K562 (cell line): ENCODE measurements around the gene MKS1. TPM values are rescaled to one million over a fixed set of nuclear protein-coding genes. Genes with fewer than 3 reads are reported as not detected.
A peak's percentile ranks its signal among the peaks of the same experiment; 100 is the strongest.

ENCODE experiments used
- ATAC-seq: fragments of 200-7000 bp; cut with Tn5 transposase; 3 replicates; pipeline ENCODE4 v1.9.1; 2020; ENCODE audit warnings: moderate library complexity
- BruUV-seq: library from RNA; stranded (reverse); fragments of 400-500 nt; replicated peaks from 2 replicates; lab custom pipeline; 2021; lab: Mats Ljungman, UMichigan
- CTCF ChIA-PET: fragments of 300-600 bp; formaldehyde crosslinking; extraction: SDS; loops from one replicate; lab custom pipeline; 2021; ENCODE audit warnings: low intra/inter-chr PET ratio; lab: Yijun Ruan, JAX
- POLR2A ChIA-PET: fragments of 300-600, 350-650 bp; sonication (Branson Sonifier 250); formaldehyde crosslinking; extraction: SDS; loops from one replicate; lab custom pipeline; 2021; ENCODE audit warnings: antibody characterized with exemption, inconsistent platforms; lab: Yijun Ruan, JAX
- DNase-seq, 4 experiments: peaks; one replicate each; pipeline versions ENCODE4 v3.0.0 to v3.0.0-alpha.2; 2011 to 2018; ENCODE audit warnings: low spot score in 3 of 4, mixed read lengths in 3 of 4; ENCODE audit errors: extremely low read depth in 1 of 4
- FAIRE-seq: peaks from 2 replicates; lab custom pipeline; 2011; peaks lifted over from hg19 to GRCh38; lab: Jason Lieb, UNC
- H2AFZ ChIP-seq: 2 replicates; pipeline ENCODE4 v1.6.0; 2011; ENCODE audit warnings: low read depth, low read length, control low read depth, inconsistent platforms
- H3K27ac ChIP-seq: fragments of 200-600 bp; 3 replicates; pipeline ENCODE4 v1.8.0; 2011; ENCODE audit warnings: low read depth, mild to moderate bottlenecking, control low read depth, inconsistent platforms, low read length, moderate library complexity, mixed read lengths; ENCODE audit errors: extremely low read depth
- H3K27me3 ChIP-seq, 2 experiments: fragments of 300-600 bp in 1 of 2; 2 replicates in 1 of 2; 3 replicates in 1 of 2; pipeline versions ENCODE4 v1.6.0 to v1.8.0; 2011; ENCODE audit warnings: inconsistent platforms in 2 of 2, low read length in 2 of 2, mild to moderate bottlenecking in 1 of 2, mixed read lengths in 1 of 2, moderate library complexity in 1 of 2; ENCODE audit not compliant: control insufficient read depth in 2 of 2, insufficient read depth in 2 of 2
- H3K36me3 ChIP-seq: fragments of 300-600 bp; 3 replicates; pipeline ENCODE4 v1.8.0; 2011; ENCODE audit warnings: mild to moderate bottlenecking, low read length, inconsistent platforms; ENCODE audit not compliant: control insufficient read depth, insufficient read depth
- H3K4me1 ChIP-seq, 2 experiments: fragments of 200-600 bp in 1 of 2; replicated peaks in 1 of 2; 2 replicates in 1 of 2; 3 replicates in 1 of 2; pipeline versions ENCODE4 v1.5.1 to v1.8.0; 2011; ENCODE audit warnings: inconsistent platforms in 2 of 2, low read length in 2 of 2, mild to moderate bottlenecking in 1 of 2, mixed read lengths in 1 of 2, moderate library complexity in 1 of 2; ENCODE audit not compliant: control insufficient read depth in 2 of 2, insufficient read depth in 2 of 2
- H3K4me2 ChIP-seq: 2 replicates; pipeline ENCODE4 v1.6.1; 2011; ENCODE audit warnings: low read length, control low read depth, inconsistent platforms, mixed read lengths; ENCODE audit not compliant: insufficient read depth
- H3K4me3 ChIP-seq: fragments of 200-600 bp; sonication (generic), shearing (Covaris generic); 2 replicates; pipeline ENCODE4 v1.5.1; 2016; ENCODE audit warnings: control low read depth, inconsistent platforms
- H3K79me2 ChIP-seq: fragments of 200-600 bp; 3 replicates; pipeline ENCODE4 v1.8.0; 2011; ENCODE audit warnings: low read length, inconsistent platforms; ENCODE audit not compliant: control insufficient read depth, insufficient read depth
- H3K9ac ChIP-seq, 2 experiments: 2 replicates each; pipeline versions ENCODE4 v1.6.0 to v1.6.1; 2011; ENCODE audit warnings: low read depth in 2 of 2, low read length in 2 of 2, control low read depth in 1 of 2, inconsistent platforms in 1 of 2, mild to moderate bottlenecking in 1 of 2, mixed read lengths in 1 of 2; ENCODE audit not compliant: insufficient read depth in 1 of 2
- H3K9me1 ChIP-seq: one replicate; pipeline ENCODE4 v1.6.0; 2011; ENCODE audit warnings: inconsistent platforms, mild to moderate bottlenecking, low read length, moderate library complexity; ENCODE audit not compliant: control insufficient read depth, insufficient read depth
- H3K9me3 ChIP-seq: replicated peaks from 2 replicates; pipeline ENCODE4 v1.5.1; 2011; ENCODE audit warnings: low read depth, low read length, inconsistent platforms; ENCODE audit not compliant: control insufficient read depth, insufficient read depth
- H4K20me1 ChIP-seq: replicated peaks from 2 replicates; pipeline ENCODE4 v1.6.1; 2011; ENCODE audit warnings: low read length, inconsistent platforms, mixed read lengths; ENCODE audit not compliant: control insufficient read depth, insufficient read depth
- CREB5 ChIP-seq: fragments of 250-450 bp; sonication (Bioruptor Pico); IDR thresholded peaks from 2 replicates; pipeline ENCODE4 v1.5.0; 2020; ENCODE audit warnings: mild to moderate bottlenecking
- ETV6 ChIP-seq, 3 experiments: fragments of 150-350 bp in 1 of 3; sonication (generic) in 1 of 3; formaldehyde crosslinking in 1 of 3; IDR thresholded peaks; 2 replicates each; pipeline versions ENCODE4 v1.6.1 to v1.8.0; 2014 to 2022; ENCODE audit warnings: borderline replicate concordance in 2 of 3, low read depth in 2 of 3, antibody characterized with exemption in 1 of 3, low read length in 1 of 3, mild to moderate bottlenecking in 1 of 3, missing genetic modification reagents in 1 of 3
- HMG20A ChIP-seq: fragments of 450-650 bp; formaldehyde crosslinking; conservative IDR thresholded peaks from 2 replicates; pipeline ENCODE4 v1.4.0; 2020; ENCODE audit warnings: mild to moderate bottlenecking, mixed read lengths
- KDM1A ChIP-seq, 2 experiments: fragments of 450-650 bp; IDR thresholded peaks; 2 replicates each; pipeline ENCODE4 v1.6.1; 2016; ENCODE audit warnings: mild to moderate bottlenecking in 2 of 2
- NR2C2 ChIP-seq, 2 experiments: fragments of 200-800 bp in 1 of 2; sonication (Bioruptor generic) in 1 of 2; sonication (generic) in 1 of 2; formaldehyde crosslinking in 1 of 2; IDR thresholded peaks; 2 replicates each; pipeline versions ENCODE4 v1.6.1 to v1.8.0; 2016 to 2022; ENCODE audit warnings: mild to moderate bottlenecking in 1 of 2, missing compliant biosample characterization in 1 of 2, missing genetic modification characterization in 1 of 2, missing genetic modification reagents in 1 of 2
- RCOR1 ChIP-seq, 2 experiments: IDR thresholded peaks; 2 replicates each; pipeline ENCODE4 v1.6.1; 2012; ENCODE audit warnings: low read depth in 2 of 2, low read length in 2 of 2, borderline replicate concordance in 1 of 2, improper control_type of control experiment in 1 of 2
- ZBTB26 ChIP-seq: fragments of 450-650 bp; formaldehyde crosslinking; IDR thresholded peaks from 2 replicates; pipeline ENCODE4 v1.4.0; 2022; ENCODE audit warnings: missing genetic modification characterization
- ZFP91 ChIP-seq: sonication (generic); formaldehyde crosslinking; IDR thresholded peaks from 2 replicates; pipeline ENCODE4 v1.8.0; 2022; ENCODE audit warnings: mild to moderate bottlenecking, missing genetic modification reagents
- ZNF507 ChIP-seq: conservative IDR thresholded peaks from 2 replicates; pipeline ENCODE4 v1.6.1; 2017; ENCODE audit warnings: missing genetic modification characterization, missing compliant biosample characterization
- WGBS: fragments of 100-300 bp; shearing (Covaris generic); methylation state at CpG from one replicate; pipeline ENCODE4 v1.1.6; 2016; ENCODE audit warnings: low coverage, mixed read lengths; ENCODE audit not compliant: insufficient coverage; ENCODE audit errors: missing lambda C conversion rate; 5-methylcytosine and 5-hydroxymethylcytosine counted together
- in situ Hi-C: fragments of 300-500 bp; cut with MboI; formaldehyde crosslinking; loops from 4 replicates; pipeline ENCODE4 v1.15.0; 2018; ENCODE audit warnings: inconsistent platforms, mixed read lengths
- intact Hi-C: fragments of 100-400 bp; cut with micrococcal nuclease; formaldehyde crosslinking; loops from 2 replicates; pipeline ENCODE4 v1.14.2; 2022
- polyA plus RNA-seq, 8 experiments: library from polyadenylated mRNA; depleted of rRNA in 4 of 8; stranded (reverse) in 5 of 8; unstranded in 3 of 8; fragments of >200 nt; fragmentation: Nextera tagmentation in 2 of 8; fragmentation: Illumina TruSeq in 1 of 8; extraction: Ambion mirVana in 2 of 8; extraction: Trizol in 1 of 8; gene quantifications; 2 replicates each; pipeline versions ENCODE4 v1.2.1 to v1.2.3, GENCODE V29; 2011 to 2014; ENCODE audit warnings: inconsistent platforms in 1 of 8, missing spikeins in 1 of 8
- total RNA-seq, 7 experiments: library from RNA; depleted of rRNA in 6 of 7; stranded (reverse); fragments of >200 nt in 6 of 7; fragmentation: Illumina TruSeq in 2 of 7; extraction: Trizol in 2 of 7; gene quantifications; 2 replicates each; pipeline versions ENCODE4 v1.2.1 to v1.2.3, GENCODE V29; 2011 to 2021; ENCODE audit warnings: low replicate concordance in 1 of 7
- TF ChIP-seq, protein P1 (sequence below), 2 experiments: fragments of 450-650 bp in 1 of 2; sonication (generic) in 1 of 2; formaldehyde crosslinking; conservative IDR thresholded peaks; 2 replicates each; pipeline versions ENCODE4 v1.4.0 to v1.8.1; 2020 to 2022; ENCODE audit warnings: mild to moderate bottlenecking in 1 of 2, missing genetic modification reagents in 1 of 2
- TF ChIP-seq, protein P2 (sequence below): fragments of 250-450 bp; sonication (Bioruptor Pico); IDR thresholded peaks from 2 replicates; pipeline ENCODE4 v1.8.0; 2022; ENCODE audit warnings: moderate library complexity, mild to moderate bottlenecking, inconsistent platforms

MKS1 gene
- total and polyA plus RNA-seq, 9 of the 15 experiments (the other 6 are each of a cell fraction or from before 2014, with no cell fraction given): 16.3 to 31.0 (median 25.9) TPM

GRCh38 chr17:58219789-58220183 is 731 bp upstream of the MKS1 start:
- no TSS peak for BruUV-seq
- Histone ChIP-seq H3K9me3 (no peaks in the 10 kb centered on the region), H3K27ac (peak overlapping the region; percentile 72), H3K79me2 (peaks cover 3% of the 10 kb centered on the region; the same call in 1 of the 3 replicates), H4K20me1 (no peaks in the 10 kb centered on the region), H3K4me1 (peaks cover 12 to 18% of the 10 kb centered on the region in 2 experiments), H3K4me2 (peak overlapping the region; percentile 91), H3K36me3 (peaks cover 15% of the 10 kb centered on the region; the same call in 2 of the 3 replicates), H3K27me3 (no peaks in the 10 kb centered on the region), H3K9me1 (no peaks in the 10 kb centered on the region), H2AFZ (peak overlapping the region; percentile 96), H3K4me3 (peak overlapping the region; percentile 67), H3K9ac (peak overlapping the region in 1 of 2 experiments; percentile 85; a peak in 2 of 4 replicates)
- CTCF ChIA-PET: interaction anchor here (0.6 kb wide), 2 partner anchors 35 to 86 kb away, joined by 3 to 6 read pairs; no protein-coding TSS in a partner anchor
- intact Hi-C loops: no loop called here
- 46% methylated on average over 7 of the region's 7 CpGs for WGBS
- DNase-seq: peak in 2 of 4 experiments; percentile 12 to 21
- no peak for ATAC-seq
- POLR2A ChIA-PET: interaction anchor here (0.8 to 1.6 kb wide), 4 partner anchors 9 to 411 kb away, joined by 3 to 4 read pairs (median 4); no protein-coding TSS in a partner anchor
- peak; percentile 40 for FAIRE-seq
- in situ Hi-C loops: no loop called here
- TF ChIP-seq ZNF507 (no peak), HMG20A (CRISPR knock-in tag) (no peak), RCOR1 (IDR thresholded peaks at IDR 0.05; ENCODE audit: borderline replicate concordance in 1 of 2, low read depth in 2 of 2, low read length in 2 of 2) (no peak), ETV6 (IDR thresholded peaks at IDR 0.05; ENCODE audit: borderline replicate concordance in 1 of 2, low read depth in 2 of 2, low read length in 1 of 2) (no peak), ETV6 (CRISPR knock-in tag; IDR thresholded peaks at IDR 0.05; ENCODE audit: borderline replicate concordance) (0 out of 2 replicates have a peak, but pooled peaks have one; percentile 45), NR2C2 (CRISPR knock-in tag; IDR thresholded peaks at IDR 0.05) (no peak), NR2C2 (tag; IDR thresholded peaks at IDR 0.05) (0 out of 2 replicates have a peak, but pooled peaks have one; percentile 27), KDM1A (IDR thresholded peaks at IDR 0.05) (no peak), ZFP91 (CRISPR knock-in tag) (no peak), ZBTB26 (no peak), CREB5 (CRISPR knock-in tag) (no peak)
- TF ChIP-seq, protein P1, sequence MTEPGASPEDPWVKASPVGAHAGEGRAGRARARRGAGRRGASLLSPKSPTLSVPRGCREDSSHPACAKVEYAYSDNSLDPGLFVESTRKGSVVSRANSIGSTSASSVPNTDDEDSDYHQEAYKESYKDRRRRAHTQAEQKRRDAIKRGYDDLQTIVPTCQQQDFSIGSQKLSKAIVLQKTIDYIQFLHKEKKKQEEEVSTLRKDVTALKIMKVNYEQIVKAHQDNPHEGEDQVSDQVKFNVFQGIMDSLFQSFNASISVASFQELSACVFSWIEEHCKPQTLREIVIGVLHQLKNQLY (CRISPR knock-in tag; conservative IDR thresholded peaks at IDR 0.05): no peak
- TF ChIP-seq, protein P2, sequence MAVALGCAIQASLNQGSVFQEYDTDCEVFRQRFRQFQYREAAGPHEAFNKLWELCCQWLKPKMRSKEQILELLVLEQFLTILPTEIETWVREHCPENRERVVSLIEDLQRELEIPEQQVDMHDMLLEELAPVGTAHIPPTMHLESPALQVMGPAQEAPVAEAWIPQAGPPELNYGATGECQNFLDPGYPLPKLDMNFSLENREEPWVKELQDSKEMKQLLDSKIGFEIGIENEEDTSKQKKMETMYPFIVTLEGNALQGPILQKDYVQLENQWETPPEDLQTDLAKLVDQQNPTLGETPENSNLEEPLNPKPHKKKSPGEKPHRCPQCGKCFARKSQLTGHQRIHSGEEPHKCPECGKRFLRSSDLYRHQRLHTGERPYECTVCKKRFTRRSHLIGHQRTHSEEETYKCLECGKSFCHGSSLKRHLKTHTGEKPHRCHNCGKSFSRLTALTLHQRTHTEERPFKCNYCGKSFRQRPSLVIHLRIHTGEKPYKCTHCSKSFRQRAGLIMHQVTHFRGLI (CRISPR knock-in tag): no peak
